ENCODE measurements around the gene POLR2J2.
"Not testable (repeated sequence)": the region's sequence is repeated elsewhere in the genome, so short reads cannot be mapped to it uniquely, and the experiment has no call there.

Gene POLR2J2

DNA sequence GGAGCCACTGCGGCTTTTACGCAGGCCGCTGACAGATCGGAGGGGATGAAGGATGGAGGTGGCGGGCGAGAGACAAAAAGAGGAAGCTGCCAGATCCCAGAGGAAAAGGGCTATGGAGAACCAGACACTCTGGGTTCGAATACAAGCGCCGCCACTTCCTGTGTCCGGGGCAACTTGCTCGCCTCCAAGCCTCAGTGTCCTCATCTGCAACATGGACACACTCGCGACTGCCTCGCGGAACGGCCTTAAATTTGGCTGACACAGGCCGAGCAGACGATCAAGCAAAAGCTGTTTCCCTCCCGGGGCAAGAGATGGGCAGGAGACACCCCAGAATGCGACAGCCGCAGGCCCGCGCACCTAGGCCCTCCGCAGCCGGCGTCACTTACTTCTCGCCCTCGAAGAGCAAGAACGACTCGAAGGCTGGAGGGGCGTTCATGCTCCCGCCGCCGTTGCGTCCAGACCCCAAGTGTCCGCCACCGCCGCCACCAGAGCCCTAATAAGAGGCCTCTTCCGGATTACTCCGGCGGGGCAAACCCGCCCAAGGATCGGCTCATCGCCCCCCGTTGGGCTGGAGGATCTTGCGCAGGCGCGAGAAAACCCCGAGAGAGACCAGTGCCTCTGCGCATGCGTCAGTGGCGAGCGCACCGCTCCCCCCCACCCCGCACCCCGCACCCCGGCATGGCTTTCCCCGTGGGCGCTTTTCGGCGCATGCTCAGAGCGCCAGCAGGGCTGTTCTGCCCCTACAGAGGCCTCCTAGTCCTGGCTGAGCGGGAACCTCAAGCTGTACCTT lies at the start of gene POLR2J2:
TSS of gene POLR2J2 (minus strand) at position 498 of the 790 bp plus-strand sequence. CDS start at position 436, 62 bp downstream.
- not testable (repeated sequence) for DNase-seq (ENCODE audit: extremely low read depth in 1 of 2, low read depth in 1 of 2)

GRCh38 chr7:102718491-102718890 lies 47.0 kb upstream of the POLR2J2 start:
- DNase-seq (ENCODE audit: extremely low read depth in 1 of 2, low read depth in 1 of 2) = not testable (repeated sequence)

DNA sequence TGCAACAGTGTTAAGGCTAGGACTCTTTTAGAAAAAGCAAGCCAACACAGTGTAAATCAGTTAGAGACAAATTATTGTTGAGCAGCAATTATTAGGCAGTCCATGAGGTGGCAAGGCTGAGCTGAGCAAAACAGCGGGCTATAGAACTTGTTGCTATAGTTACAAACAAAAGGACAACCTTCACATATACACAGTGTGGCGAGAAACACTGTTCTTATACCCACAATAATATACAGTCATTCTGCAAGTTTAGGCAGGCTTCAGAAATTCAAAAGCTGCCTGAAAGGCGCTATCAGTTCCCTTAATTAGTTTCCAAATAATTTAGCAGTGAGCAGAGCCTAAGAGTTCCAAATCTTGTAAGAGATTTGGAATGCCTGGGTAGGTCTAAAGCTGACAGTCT lies 44.3 kb upstream of the POLR2J2 start:
- DNase-seq (ENCODE audit: extremely low read depth in 1 of 2, low read depth in 1 of 2) = not testable (repeated sequence)

- not testable (repeated sequence) for DNase-seq (ENCODE audit: extremely low read depth in 1 of 2, low read depth in 1 of 2)
Measured at GRCh38 chr7:102714774-102715522, 43.5 kb upstream of the POLR2J2 start.

- DNase-seq (ENCODE audit: extremely low read depth in 1 of 2, low read depth in 1 of 2) = not testable (repeated sequence)
Measured at GRCh38 chr7:102713691-102714080, 42.2 kb upstream of the POLR2J2 start.

- DNase-seq (ENCODE audit: extremely low read depth in 1 of 2, low read depth in 1 of 2) = not testable (repeated sequence)
Measured at GRCh38 chr7:102713011-102713690, 41.7 kb upstream of the POLR2J2 start.

DNA sequence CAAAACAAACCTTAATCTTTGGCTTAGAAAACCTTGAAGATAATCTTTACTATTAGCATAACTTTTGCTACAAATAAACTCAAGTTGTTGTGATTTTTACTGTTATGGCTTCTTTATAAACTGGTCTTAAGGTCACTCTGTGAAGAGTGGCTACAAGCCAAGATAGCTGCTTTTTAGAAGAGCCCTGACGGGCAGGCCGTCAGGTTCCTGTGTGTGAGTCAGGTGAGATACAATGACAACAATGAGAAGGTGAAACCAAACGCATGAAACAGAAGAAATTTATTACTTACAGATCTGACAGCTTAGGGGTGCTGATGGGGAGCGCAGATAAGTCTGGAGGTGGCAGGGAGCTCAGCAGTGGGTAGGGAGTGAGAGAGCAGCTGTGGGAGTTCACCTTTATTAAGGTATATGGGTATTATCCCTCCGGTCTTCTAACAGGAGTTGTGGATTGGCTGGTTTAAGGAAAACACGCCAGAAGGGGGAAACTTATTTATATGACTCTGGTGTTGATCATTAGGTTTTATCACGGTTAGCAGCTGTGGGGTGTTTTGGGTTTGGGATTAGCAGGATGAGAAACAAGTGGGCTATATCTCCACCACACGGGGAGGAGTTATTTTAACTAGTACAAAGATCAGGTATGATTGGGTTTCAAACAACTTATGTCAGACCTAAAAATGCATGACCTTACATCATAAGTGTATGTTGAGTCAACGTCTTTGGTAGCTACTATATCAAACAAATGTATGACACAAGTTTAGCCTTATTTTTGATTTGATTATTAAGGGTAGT lies 27.7 kb upstream of the POLR2J2 start:
- not testable (repeated sequence) for DNase-seq (ENCODE audit: extremely low read depth in 1 of 2, low read depth in 1 of 2)

DNA sequence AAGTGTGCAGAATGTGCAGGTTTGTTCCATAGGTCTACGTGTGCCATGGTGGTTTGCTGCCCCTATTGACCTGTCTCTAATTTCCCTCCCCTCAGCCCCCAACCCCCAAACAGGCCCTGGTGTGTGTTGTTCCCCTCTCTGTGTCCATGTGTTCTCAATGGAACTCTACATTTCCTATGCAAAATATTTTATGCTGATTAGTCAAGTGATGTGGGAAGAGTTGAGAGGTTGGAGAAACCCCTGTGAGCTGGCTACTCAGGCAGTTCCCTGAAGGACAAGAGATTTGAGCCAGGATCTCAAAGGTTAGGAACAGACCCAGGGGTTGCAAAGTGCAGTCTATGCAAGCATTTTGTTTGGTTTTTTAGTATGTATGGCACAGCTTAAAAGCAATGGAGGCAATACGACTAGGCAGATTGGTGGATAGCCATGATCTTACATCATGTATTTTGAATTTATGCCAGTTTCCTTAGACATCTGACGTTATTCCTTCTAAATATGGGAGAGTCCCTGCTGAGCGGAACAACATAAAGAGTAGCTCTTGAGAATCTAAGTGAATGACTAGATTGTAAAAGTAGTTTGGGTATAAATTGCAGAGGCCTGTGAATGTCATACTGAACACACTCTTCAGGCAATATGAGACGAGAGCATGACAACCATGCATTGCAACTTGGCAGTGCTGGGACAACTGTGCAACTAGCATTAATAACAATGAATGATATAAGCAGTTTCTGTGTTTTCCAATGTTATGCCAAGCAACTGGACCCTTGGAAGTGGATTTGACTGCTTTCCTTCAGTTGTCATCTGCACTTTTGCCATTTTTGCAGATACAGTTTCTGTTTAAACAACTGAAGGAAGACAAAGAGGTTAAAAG lies 26.4 kb upstream of the POLR2J2 start:
- not testable (repeated sequence) for DNase-seq (ENCODE audit: extremely low read depth in 1 of 2, low read depth in 1 of 2)

GRCh38 chr7:102696009-102696408 lies 24.5 kb upstream of the POLR2J2 start:
- not testable (repeated sequence) for DNase-seq (ENCODE audit: extremely low read depth in 1 of 2, low read depth in 1 of 2)

GRCh38 chr7:102695033-102695552 lies 23.6 kb upstream of the POLR2J2 start:
- not testable (repeated sequence) for DNase-seq (ENCODE audit: extremely low read depth in 1 of 2, low read depth in 1 of 2)

GRCh38 chr7:102694008-102694407 lies 22.5 kb upstream of the POLR2J2 start:
- DNase-seq (ENCODE audit: extremely low read depth in 1 of 2, low read depth in 1 of 2) = not testable (repeated sequence)

DNA sequence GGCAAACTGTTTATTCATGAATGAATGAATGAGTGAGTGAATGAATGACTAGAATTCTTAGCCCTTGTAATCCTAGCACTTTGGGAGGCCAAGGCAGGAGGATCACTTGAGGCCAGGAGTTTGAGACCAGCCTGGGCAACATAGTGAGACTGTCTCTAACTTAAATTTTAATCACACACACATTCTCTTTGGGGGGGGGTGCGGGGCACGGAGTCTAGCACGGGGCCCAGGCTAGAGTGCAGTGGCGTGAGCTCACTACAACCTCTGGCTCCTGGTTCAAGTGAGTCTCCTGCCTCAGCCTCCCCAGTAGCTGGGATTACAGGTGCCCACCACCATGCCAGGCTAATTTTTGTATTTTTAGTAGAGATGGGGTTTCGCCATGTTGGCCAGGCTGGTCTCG lies 19.1 kb upstream of the POLR2J2 start:
- not testable (repeated sequence) for DNase-seq (ENCODE audit: extremely low read depth in 1 of 2, low read depth in 1 of 2)

- DNase-seq (ENCODE audit: extremely low read depth in 1 of 2, low read depth in 1 of 2) = not testable (repeated sequence)
Measured at GRCh38 chr7:102689436-102690282, 18.2 kb upstream of the POLR2J2 start.

- DNase-seq (ENCODE audit: extremely low read depth in 1 of 2, low read depth in 1 of 2) = not testable (repeated sequence)
Measured at GRCh38 chr7:102688299-102689036, 17.0 kb upstream of the POLR2J2 start.

GRCh38 chr7:102682560-102682959 lies 11.1 kb upstream of the POLR2J2 start:
- DNase-seq (ENCODE audit: extremely low read depth in 1 of 2, low read depth in 1 of 2) = not testable (repeated sequence)

- DNase-seq (ENCODE audit: extremely low read depth in 1 of 2, low read depth in 1 of 2) = not testable (repeated sequence)
Measured at GRCh38 chr7:102680780-102681179, 9.3 kb upstream of the POLR2J2 start.

DNA sequence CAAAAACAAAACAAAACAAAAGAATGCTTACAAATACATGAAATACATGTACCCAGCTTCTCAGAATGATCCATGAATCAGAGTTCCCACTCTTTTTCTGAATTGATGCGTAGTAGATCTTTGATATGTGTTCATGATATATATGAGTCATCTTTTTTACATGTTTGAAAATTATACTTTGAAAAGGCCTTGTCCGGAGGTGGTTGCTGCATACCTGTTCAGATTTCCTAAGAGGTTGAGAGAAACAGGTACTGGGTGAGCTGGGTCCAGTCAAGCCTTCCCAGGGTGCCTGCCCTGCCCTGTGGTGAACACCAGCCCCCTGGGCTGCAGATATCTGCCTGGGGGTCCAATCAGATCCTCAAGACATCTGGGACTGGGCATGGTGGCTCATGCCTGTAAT lies 4.1 kb upstream of the POLR2J2 start:
- DNase-seq (ENCODE audit: extremely low read depth in 1 of 2, low read depth in 1 of 2) = not testable (repeated sequence)
